ENCODE measurements around the gene AATK. TPM values are rescaled to one million over a fixed set of nuclear protein-coding genes. Genes with fewer than 3 reads are reported as not detected.

Gene AATK
- total and polyA plus RNA-seq, 11 donors = 1.3 to 12.0 (median 9.3) TPM

GRCh38 chr17:81125573-81126081 is 40.4 kb downstream of the AATK start:
- H3K36me3 ChIP-seq = no peaks in the 10 kb centered on the region
- 15 to 55% (median 45%) methylated on average over 9 to 14 of the region's 14 CpGs for WGBS, 4 donors
- no peak overlapping the region for H3K4me3 ChIP-seq
- peaks cover 0 to 16% (median 0%) of the 10 kb centered on the region in 12 donors for H3K4me1 ChIP-seq
- ATAC-seq (peak in 2 of 4 donors; percentile 28 to 63), DNase-seq (no peak)
- no peak for TF ChIP-seq CTCF (IDR thresholded peaks at IDR 0.05)
- TF ChIP-seq POLR2A (IDR thresholded peaks at IDR 0.05) = no peak
- no peaks in the 10 kb centered on the region for H3K9me3 ChIP-seq
- H3K27ac ChIP-seq = peak overlapping the region in 1 of 12 donors; percentile 28
- intact Hi-C loops (cut with DNase I) = no loop called here
- H3K27me3 ChIP-seq = peaks cover 0 to 21% (median 0%) of the 10 kb centered on the region in 9 donors

GRCh38 chr17:81124377-81124776 is 41.6 kb downstream of the AATK start:
- intact Hi-C loops (cut with DNase I) = no loop called here
- Histone ChIP-seq H3K27me3 (peaks cover 0 to 26% (median 0%) of the 10 kb centered on the region in 9 donors), H3K4me3 (no peak overlapping the region), H3K27ac (no peak overlapping the region), H3K4me1 (peaks cover 0 to 21% (median 4%) of the 10 kb centered on the region in 12 donors), H3K9me3 (no peaks in the 10 kb centered on the region), H3K36me3 (no peaks in the 10 kb centered on the region)
- 85 to 94% (median 92%) methylated on average over 4 to 18 of the region's 18 CpGs for WGBS, 4 donors
- DNase-seq = no peak
- ATAC-seq = no peak
- no peak for TF ChIP-seq CTCF (IDR thresholded peaks at IDR 0.05)
- TF ChIP-seq POLR2A (IDR thresholded peaks at IDR 0.05) = no peak

GRCh38 chr17:81123052-81124048 is 42.7 kb downstream of the AATK start:
- no peak for ATAC-seq
- Histone ChIP-seq H3K27ac (no peak overlapping the region), H3K27me3 (peaks cover 0 to 36% (median 0%) of the 10 kb centered on the region in 9 donors), H3K4me3 (no peak overlapping the region), H3K9me3 (no peaks in the 10 kb centered on the region), H3K4me1 (peaks cover 0 to 29% (median 8%) of the 10 kb centered on the region in 12 donors), H3K36me3 (no peaks in the 10 kb centered on the region)
- intact Hi-C loops (cut with DNase I) = no loop called here
- 82 to 91% (median 88%) methylated on average over 23 to 39 of the region's 39 CpGs for WGBS, 4 donors
- TF ChIP-seq CTCF (IDR thresholded peaks at IDR 0.05) = no peak
- no peak for TF ChIP-seq POLR2A (IDR thresholded peaks at IDR 0.05)
- no peak for DNase-seq
